Transverse colon (tissue), 4 donors: ENCODE results near the gene ANKRD66. TPM values are rescaled to one million over a fixed set of nuclear protein-coding genes. Genes with fewer than 3 reads are reported as not detected.

ENCODE experiments used
- DNase-seq: peaks from one replicate; pipeline ENCODE4 v3.0.0-alpha.2; 2019
- H3K27ac ChIP-seq, 4 donors: fragments of 200-600 bp; sonication (generic); 2 replicates each; pipeline ENCODE4 v1.5.1; 2016 to 2018; ENCODE audit warnings: inconsistent platforms in 4 of 4
- H3K27me3 ChIP-seq: fragments of 200-600 bp; sonication (generic); 2 replicates; pipeline ENCODE4 v1.5.1; 2017; ENCODE audit warnings: inconsistent platforms
- H3K36me3 ChIP-seq, 4 donors: fragments of 200-600 bp; sonication (generic); 2 replicates each; pipeline ENCODE4 v1.5.1; 2017 to 2019; ENCODE audit warnings: inconsistent platforms in 4 of 4
- H3K4me1 ChIP-seq, 4 donors: fragments of 200-600 bp; sonication (generic); 2 replicates each; pipeline ENCODE4 v1.5.1; 2017 to 2020; ENCODE audit warnings: inconsistent platforms in 4 of 4
- H3K4me3 ChIP-seq, 4 donors: fragments of 200-600 bp; sonication (generic); 1 replicate in 1 of 4; 2 replicates in 3 of 4; pipeline versions ENCODE4 v1.5.1 to v1.6.1; 2017 to 2019; ENCODE audit warnings: inconsistent platforms in 4 of 4
- H3K9me3 ChIP-seq, 2 donors: fragments of 200-600 bp; sonication (generic); 2 replicates each; pipeline ENCODE4 v1.5.1; 2017 to 2019; ENCODE audit warnings: inconsistent platforms in 2 of 2
- EP300 ChIP-seq: sonication (generic); formaldehyde crosslinking; IDR thresholded peaks from one replicate; pipeline ENCODE4 v1.6.1; 2017; ENCODE audit warnings: antibody characterized with exemption, low read depth
- POLR2A ChIP-seq: fragments of 450-650 bp; IDR thresholded peaks from one replicate; pipeline ENCODE4 v1.6.1; 2016; ENCODE audit warnings: antibody characterized with exemption, mild to moderate bottlenecking, moderate library complexity
- POLR2AphosphoS5 ChIP-seq, 3 donors: sonication (generic); formaldehyde crosslinking; IDR thresholded peaks; one replicate each; pipeline ENCODE4 v1.6.1; 2016; ENCODE audit warnings: antibody characterized with exemption in 3 of 3
- WGBS, 2 donors: methylation state at CpG; one replicate each; pipeline ENCODE4 v1.1.5; 2018; ENCODE audit warnings: low coverage in 1 of 2; 5-methylcytosine and 5-hydroxymethylcytosine counted together
- in situ Hi-C, 4 donors: fragments of 200-750 bp; cut with MboI; loops; one replicate each; pipeline versions ENCODE4 v1.15.0 to v1.15.1; 2017; ENCODE audit warnings: low sequenced_read_pairs in 3 of 4, low pct_ligation_motif_present in 1 of 4, low pct_unique_long_range_greater_than_20kb in 1 of 4
- intact Hi-C: fragments of 100-400 bp; cut with DNase I; formaldehyde crosslinking; loops from one replicate; pipeline ENCODE4 v1.15.1; 2023; ENCODE audit warnings: low total_unique reads
- total RNA-seq, 4 donors: library from RNA; depleted of rRNA; stranded (reverse); fragments of >200 nt; gene quantifications; one replicate each; pipeline ENCODE4 v1.1.0, GENCODE V29; 2016
- TF ChIP-seq, protein P1 (sequence below), 5 experiments: fragments of 200-600 bp in 3 of 5; fragments of 450-650 bp in 2 of 5; sonication (generic) in 3 of 5; IDR thresholded peaks; 1 replicate in 2 of 5; 2 replicates in 3 of 5; pipeline ENCODE4 v1.5.1; 2016 to 2017; ENCODE audit warnings: antibody characterized with exemption in 5 of 5, inconsistent platforms in 3 of 5, mild to moderate bottlenecking in 2 of 5, moderate library complexity in 1 of 5

The ANKRD66 gene
- total RNA-seq, 4 donors from 2014 or later = not detected

GRCh38 chr6:46730921-46731461 lies 15.7 kb upstream of the ANKRD66 start:
- no peak overlapping the region for H3K4me3 ChIP-seq
- H3K4me1 ChIP-seq = peaks cover 0 to 16% (median 15%) of the 10 kb centered on the region in 4 donors
- whole genome bisulfite sequencing, 2 donors = 59 to 63% methylated on average over 4 of the region's 4 CpGs
- H3K27ac ChIP-seq = peak overlapping the region in 1 of 4 donors; percentile 30
- no peaks in the 10 kb centered on the region for H3K36me3 ChIP-seq
- peaks cover 16% of the 10 kb centered on the region for H3K27me3 ChIP-seq
- no peaks in the 10 kb centered on the region for H3K9me3 ChIP-seq
- DNase-seq = no peak
- intact Hi-C loops = no loop called here
- in situ Hi-C loops = no loop called here
- peak; percentile 13 for TF ChIP-seq POLR2A
- TF ChIP-seq, protein P1, sequence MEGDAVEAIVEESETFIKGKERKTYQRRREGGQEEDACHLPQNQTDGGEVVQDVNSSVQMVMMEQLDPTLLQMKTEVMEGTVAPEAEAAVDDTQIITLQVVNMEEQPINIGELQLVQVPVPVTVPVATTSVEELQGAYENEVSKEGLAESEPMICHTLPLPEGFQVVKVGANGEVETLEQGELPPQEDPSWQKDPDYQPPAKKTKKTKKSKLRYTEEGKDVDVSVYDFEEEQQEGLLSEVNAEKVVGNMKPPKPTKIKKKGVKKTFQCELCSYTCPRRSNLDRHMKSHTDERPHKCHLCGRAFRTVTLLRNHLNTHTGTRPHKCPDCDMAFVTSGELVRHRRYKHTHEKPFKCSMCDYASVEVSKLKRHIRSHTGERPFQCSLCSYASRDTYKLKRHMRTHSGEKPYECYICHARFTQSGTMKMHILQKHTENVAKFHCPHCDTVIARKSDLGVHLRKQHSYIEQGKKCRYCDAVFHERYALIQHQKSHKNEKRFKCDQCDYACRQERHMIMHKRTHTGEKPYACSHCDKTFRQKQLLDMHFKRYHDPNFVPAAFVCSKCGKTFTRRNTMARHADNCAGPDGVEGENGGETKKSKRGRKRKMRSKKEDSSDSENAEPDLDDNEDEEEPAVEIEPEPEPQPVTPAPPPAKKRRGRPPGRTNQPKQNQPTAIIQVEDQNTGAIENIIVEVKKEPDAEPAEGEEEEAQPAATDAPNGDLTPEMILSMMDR (IDR thresholded peaks at IDR 0.05) = no peak

DNA sequence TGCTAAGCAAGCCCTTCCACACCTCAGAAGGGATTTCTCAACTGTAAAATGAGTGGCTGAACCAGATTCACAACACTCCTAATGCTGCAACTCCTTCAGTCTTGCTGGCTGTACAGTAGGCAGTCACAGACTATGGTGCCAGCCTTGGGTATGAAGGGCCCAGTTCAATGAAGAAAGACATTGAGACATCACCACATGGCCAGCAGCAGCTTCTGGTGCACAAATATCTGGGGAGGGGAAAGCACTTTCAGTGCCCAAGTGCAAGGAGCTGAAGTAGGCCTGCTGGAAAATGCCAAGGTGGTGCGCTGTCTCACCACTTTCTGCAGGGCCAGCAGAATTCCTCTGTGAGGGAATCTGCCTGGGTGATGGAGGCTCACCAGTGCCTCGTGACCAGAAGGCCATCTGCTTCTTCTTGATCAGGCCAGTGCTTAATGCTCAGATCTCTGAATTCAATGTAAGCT lies 13.4 kb upstream of the ANKRD66 start:
- H3K27ac ChIP-seq = no peak overlapping the region
- in situ Hi-C loops (no loop called here), intact Hi-C loops (no loop called here)
- TF ChIP-seq POLR2AphosphoS5 (IDR thresholded peaks at IDR 0.05) = no peak
- no peak for TF ChIP-seq EP300
- TF ChIP-seq POLR2A = no peak
- TF ChIP-seq, protein P1 (IDR thresholded peaks at IDR 0.05) = no peak
- peaks cover 0 to 16% (median 15%) of the 10 kb centered on the region in 4 donors for H3K4me1 ChIP-seq
- 74% methylated on average over 2 of the region's 2 CpGs; no CpG with 5 or more reads in 1 of the 2 donors for WGBS, 2 donors
- no peaks in the 10 kb centered on the region for H3K9me3 ChIP-seq
- no peak overlapping the region for H3K4me3 ChIP-seq
- DNase-seq = no peak
- peaks cover 38% of the 10 kb centered on the region for H3K27me3 ChIP-seq
- H3K36me3 ChIP-seq = no peaks in the 10 kb centered on the region

DNA sequence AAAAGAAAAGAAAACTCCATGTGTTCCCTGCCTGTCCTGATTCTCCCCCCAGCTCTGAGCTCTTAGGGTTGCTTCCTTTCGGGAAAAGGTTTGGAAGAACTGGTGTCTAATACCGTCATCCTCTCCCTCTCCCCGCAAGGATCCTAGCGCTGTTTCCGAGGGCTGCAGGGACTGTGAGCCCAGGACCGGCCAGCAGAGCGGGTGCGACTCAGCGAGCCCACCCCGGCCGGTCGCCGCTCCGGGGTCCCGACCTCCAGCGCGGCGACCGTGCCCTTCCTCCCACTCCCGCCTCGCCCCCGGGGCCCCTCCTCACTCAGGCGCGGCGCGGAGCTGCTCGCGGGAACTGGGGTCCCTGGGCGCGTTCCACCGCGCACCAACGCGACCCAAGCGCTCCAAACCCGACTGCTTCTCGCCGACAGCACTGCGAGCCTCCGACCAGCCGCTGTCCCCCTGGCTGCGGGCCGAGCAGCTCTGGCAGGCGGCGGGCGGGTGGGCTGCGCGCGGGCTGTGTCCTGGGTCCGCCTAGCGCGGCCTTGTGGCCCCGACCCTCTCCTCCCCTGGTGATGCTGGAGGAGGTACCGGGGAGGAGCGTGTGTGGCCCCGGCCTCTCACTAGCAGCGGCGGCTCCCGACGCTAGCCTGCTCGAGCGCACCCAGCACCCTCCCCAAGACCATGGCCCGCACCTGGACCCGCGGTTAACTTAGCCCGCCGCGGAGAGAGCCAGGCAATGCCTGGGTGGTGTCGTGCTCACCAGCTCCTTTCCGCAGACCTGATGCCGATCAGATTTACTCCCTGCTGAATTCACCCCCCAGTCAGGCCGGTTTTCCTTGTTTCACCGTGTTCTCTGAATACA lies 11.6 kb upstream of the ANKRD66 start, which contains the start of gene PLA2G7:
Gene PLA2G7, minus strand, starts transcription at position 509 of the 853 bp plus-strand sequence. CDS start 12,484 bp downstream, outside the sequence.
- 0 to 3% methylated on average over 1 to 58 of the region's 73 CpGs for WGBS, 2 donors
- peak within 1 kb of the TSS; percentile 36 to 56 (median 45) for H3K4me3 ChIP-seq
- DNase-seq = peak; percentile 18
- in situ Hi-C loops (no loop called here), intact Hi-C loops (no loop called here)
- H3K36me3 ChIP-seq = no peaks in the 10 kb centered on the region
- peak within 1 kb of the TSS in 2 of 4 donors; percentile 8 to 13 for H3K27ac ChIP-seq
- H3K27me3 ChIP-seq = peaks cover 38% of the 10 kb centered on the region
- no peak for TF ChIP-seq POLR2AphosphoS5 (IDR thresholded peaks at IDR 0.05)
- TF ChIP-seq, protein P1 (IDR thresholded peaks at IDR 0.05) = no peak
- peak; percentile 39 for TF ChIP-seq POLR2A
- TF ChIP-seq EP300 = no peak
- peaks cover 0 to 16% (median 15%) of the 10 kb centered on the region in 4 donors for H3K4me1 ChIP-seq
- no peaks in the 10 kb centered on the region for H3K9me3 ChIP-seq

GRCh38 chr6:46735720-46736031 lies 11.1 kb upstream of the ANKRD66 start:
- TF ChIP-seq POLR2A = no peak
- DNase-seq = no peak
- in situ Hi-C loops = no loop called here
- Histone ChIP-seq H3K4me3 (peak overlapping the region in 3 of 4 donors; percentile 36 to 56 (median 52)), H3K36me3 (no peaks in the 10 kb centered on the region), H3K9me3 (no peaks in the 10 kb centered on the region), H3K27ac (peak overlapping the region in 1 of 4 donors; percentile 13), H3K4me1 (peaks cover 0 to 16% (median 15%) of the 10 kb centered on the region in 4 donors), H3K27me3 (peaks cover 38% of the 10 kb centered on the region)
- intact Hi-C loops = no loop called here
- 20 to 28% methylated on average over 5 to 8 of the region's 8 CpGs for WGBS, 2 donors
